GOT3 (cell line): Measurements from ENCODE around the gene FNBP1.
"Not testable (repeated sequence)": the region's sequence is repeated elsewhere in the genome, so short reads cannot be mapped to it uniquely, and the experiment has no call there.

Experiments
- DNase-seq: peaks from one replicate; lab custom pipeline; 2025; ENCODE audit warnings: mixed read lengths; lab: John Stamatoyannopoulos, UW

FNBP1 gene

GRCh38 chr9:129954868-129955550 is 88.0 kb downstream of the FNBP1 start:
- DNase-seq = no peak

- DNase-seq = no peak
Observed at GRCh38 chr9:129953736-129954135, 89.3 kb downstream of the FNBP1 start.

- DNase-seq = no peak
Observed at GRCh38 chr9:129952337-129952736, 90.7 kb downstream of the FNBP1 start.

GRCh38 chr9:129949821-129950220 is 93.2 kb downstream of the FNBP1 start:
- no peak for DNase-seq

GRCh38 chr9:129948626-129949025 is 94.4 kb downstream of the FNBP1 start:
- not testable (repeated sequence) for DNase-seq

GRCh38 chr9:129946246-129946995 is 96.6 kb downstream of the FNBP1 start:
- DNase-seq = no peak

- DNase-seq = no peak
Observed at GRCh38 chr9:129945314-129945713, 97.7 kb downstream of the FNBP1 start.

- DNase-seq = no peak
Observed at GRCh38 chr9:129944506-129945116, 98.4 kb downstream of the FNBP1 start.

- no peak for DNase-seq
Observed at GRCh38 chr9:129939431-129939830, 103.6 kb downstream of the FNBP1 start.

- no peak for DNase-seq
Observed at GRCh38 chr9:129938291-129938979, 104.6 kb downstream of the FNBP1 start.

GRCh38 chr9:129937879-129938278 is 105.1 kb downstream of the FNBP1 start:
- DNase-seq = not testable (repeated sequence)

GRCh38 chr9:129936222-129936621 is 106.8 kb downstream of the FNBP1 start:
- DNase-seq = no peak

GRCh38 chr9:129934780-129935179 is 108.2 kb downstream of the FNBP1 start:
- DNase-seq = no peak

- no peak for DNase-seq
Observed at GRCh38 chr9:129934041-129934591, 108.9 kb downstream of the FNBP1 start.

GRCh38 chr9:129933185-129934040 is 109.6 kb downstream of the FNBP1 start:
- DNase-seq = no peak

GRCh38 chr9:129932303-129933151 is 110.5 kb downstream of the FNBP1 start:
- no peak for DNase-seq

- no peak for DNase-seq
Observed at GRCh38 chr9:129930743-129931142, 112.2 kb downstream of the FNBP1 start.

- DNase-seq = no peak
Observed at GRCh38 chr9:129929496-129930125, 113.4 kb downstream of the FNBP1 start.

- no peak for DNase-seq
Observed at GRCh38 chr9:129923589-129923988, 119.4 kb downstream of the FNBP1 start.

GRCh38 chr9:129921905-129922304 is 121.1 kb downstream of the FNBP1 start:
- DNase-seq = no peak
